Neural cell (in vitro differentiated cells): ENCODE data around the gene TMEM151A.

Experiments
- EP300 ChIP-seq: fragments of 450-650 bp; conservative IDR thresholded peaks from 2 replicates; pipeline ENCODE4 v1.6.1; 2014; ENCODE audit warnings: antibody characterized with exemption, mild to moderate bottlenecking, moderate library complexity; ENCODE audit not compliant: poor library complexity, severe bottlenecking
- RAD21 ChIP-seq: fragments of 450-650 bp; conservative IDR thresholded peaks from 2 replicates; pipeline ENCODE4 v1.6.1; 2014; ENCODE audit warnings: antibody characterized with exemption, mild to moderate bottlenecking, moderate library complexity
- TF ChIP-seq, protein P1 (sequence below): IDR thresholded peaks from 2 replicates; pipeline ENCODE4 v1.6.1; 2012; ENCODE audit warnings: borderline replicate concordance
- TF ChIP-seq, protein P2 (sequence below): fragments of 450-650 bp; IDR thresholded peaks from 2 replicates; pipeline ENCODE4 v1.5.1; 2014; ENCODE audit warnings: antibody characterized with exemption, mild to moderate bottlenecking, moderate library complexity; ENCODE audit not compliant: poor library complexity, severe bottlenecking

- TF ChIP-seq, protein P1, sequence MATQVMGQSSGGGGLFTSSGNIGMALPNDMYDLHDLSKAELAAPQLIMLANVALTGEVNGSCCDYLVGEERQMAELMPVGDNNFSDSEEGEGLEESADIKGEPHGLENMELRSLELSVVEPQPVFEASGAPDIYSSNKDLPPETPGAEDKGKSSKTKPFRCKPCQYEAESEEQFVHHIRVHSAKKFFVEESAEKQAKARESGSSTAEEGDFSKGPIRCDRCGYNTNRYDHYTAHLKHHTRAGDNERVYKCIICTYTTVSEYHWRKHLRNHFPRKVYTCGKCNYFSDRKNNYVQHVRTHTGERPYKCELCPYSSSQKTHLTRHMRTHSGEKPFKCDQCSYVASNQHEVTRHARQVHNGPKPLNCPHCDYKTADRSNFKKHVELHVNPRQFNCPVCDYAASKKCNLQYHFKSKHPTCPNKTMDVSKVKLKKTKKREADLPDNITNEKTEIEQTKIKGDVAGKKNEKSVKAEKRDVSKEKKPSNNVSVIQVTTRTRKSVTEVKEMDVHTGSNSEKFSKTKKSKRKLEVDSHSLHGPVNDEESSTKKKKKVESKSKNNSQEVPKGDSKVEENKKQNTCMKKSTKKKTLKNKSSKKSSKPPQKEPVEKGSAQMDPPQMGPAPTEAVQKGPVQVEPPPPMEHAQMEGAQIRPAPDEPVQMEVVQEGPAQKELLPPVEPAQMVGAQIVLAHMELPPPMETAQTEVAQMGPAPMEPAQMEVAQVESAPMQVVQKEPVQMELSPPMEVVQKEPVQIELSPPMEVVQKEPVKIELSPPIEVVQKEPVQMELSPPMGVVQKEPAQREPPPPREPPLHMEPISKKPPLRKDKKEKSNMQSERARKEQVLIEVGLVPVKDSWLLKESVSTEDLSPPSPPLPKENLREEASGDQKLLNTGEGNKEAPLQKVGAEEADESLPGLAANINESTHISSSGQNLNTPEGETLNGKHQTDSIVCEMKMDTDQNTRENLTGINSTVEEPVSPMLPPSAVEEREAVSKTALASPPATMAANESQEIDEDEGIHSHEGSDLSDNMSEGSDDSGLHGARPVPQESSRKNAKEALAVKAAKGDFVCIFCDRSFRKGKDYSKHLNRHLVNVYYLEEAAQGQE: no peak
- TF ChIP-seq, protein P2, sequence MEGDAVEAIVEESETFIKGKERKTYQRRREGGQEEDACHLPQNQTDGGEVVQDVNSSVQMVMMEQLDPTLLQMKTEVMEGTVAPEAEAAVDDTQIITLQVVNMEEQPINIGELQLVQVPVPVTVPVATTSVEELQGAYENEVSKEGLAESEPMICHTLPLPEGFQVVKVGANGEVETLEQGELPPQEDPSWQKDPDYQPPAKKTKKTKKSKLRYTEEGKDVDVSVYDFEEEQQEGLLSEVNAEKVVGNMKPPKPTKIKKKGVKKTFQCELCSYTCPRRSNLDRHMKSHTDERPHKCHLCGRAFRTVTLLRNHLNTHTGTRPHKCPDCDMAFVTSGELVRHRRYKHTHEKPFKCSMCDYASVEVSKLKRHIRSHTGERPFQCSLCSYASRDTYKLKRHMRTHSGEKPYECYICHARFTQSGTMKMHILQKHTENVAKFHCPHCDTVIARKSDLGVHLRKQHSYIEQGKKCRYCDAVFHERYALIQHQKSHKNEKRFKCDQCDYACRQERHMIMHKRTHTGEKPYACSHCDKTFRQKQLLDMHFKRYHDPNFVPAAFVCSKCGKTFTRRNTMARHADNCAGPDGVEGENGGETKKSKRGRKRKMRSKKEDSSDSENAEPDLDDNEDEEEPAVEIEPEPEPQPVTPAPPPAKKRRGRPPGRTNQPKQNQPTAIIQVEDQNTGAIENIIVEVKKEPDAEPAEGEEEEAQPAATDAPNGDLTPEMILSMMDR: no peak
- TF ChIP-seq RAD21 (no peak), EP300 (no peak)
These were observed 42.4 kb downstream of the TMEM151A start for GRCh38 chr11:66333896-66334604.
